ENCODE measurements around the gene MAPK14.

The MAPK14 gene

GRCh38 chr6:36104836-36105235, 77.2 kb downstream of the MAPK14 start:
- DNase-seq: peak; percentile 74 to 91

GRCh38 chr6:36109092-36109491, 81.5 kb downstream of the MAPK14 start:
- no peak for DNase-seq

GRCh38 chr6:36110050-36110449, 82.4 kb downstream of the MAPK14 start:
- no peak for DNase-seq

GRCh38 chr6:36110863-36111262, 83.3 kb downstream of the MAPK14 start:
- DNase-seq: no peak

- no peak for DNase-seq
Observed at GRCh38 chr6:36111526-36111925, 83.9 kb downstream of the MAPK14 start.

- no peak for DNase-seq
Observed at GRCh38 chr6:36113049-36113448, 85.4 kb downstream of the MAPK14 start.

- DNase-seq: no peak
Observed at GRCh38 chr6:36113703-36114102, 86.1 kb downstream of the MAPK14 start.

GRCh38 chr6:36114798-36115408, 87.3 kb downstream of the MAPK14 start:
- DNase-seq: no peak

GRCh38 chr6:36115412-36115811, 87.8 kb downstream of the MAPK14 start:
- DNase-seq: no peak

- no peak for DNase-seq
Observed at GRCh38 chr6:36116066-36116864, 88.7 kb downstream of the MAPK14 start.

GRCh38 chr6:36116943-36117342, 89.3 kb downstream of the MAPK14 start:
- no peak for DNase-seq

GRCh38 chr6:36117658-36118549, 90.3 kb downstream of the MAPK14 start:
- peak; percentile 9 to 43 for DNase-seq

GRCh38 chr6:36118550-36119107, 91.0 kb downstream of the MAPK14 start:
- DNase-seq: no peak

- DNase-seq: no peak
Observed at GRCh38 chr6:36119209-36119608, 91.6 kb downstream of the MAPK14 start.

GRCh38 chr6:36120018-36120417, 92.4 kb downstream of the MAPK14 start:
- no peak for DNase-seq

GRCh38 chr6:36120539-36120938, 92.9 kb downstream of the MAPK14 start:
- DNase-seq: peak in 1 of 2 experiments; percentile 36

GRCh38 chr6:36120979-36121786, 93.6 kb downstream of the MAPK14 start:
- no peak for DNase-seq

GRCh38 chr6:36121787-36122494, 94.3 kb downstream of the MAPK14 start:
- no peak for DNase-seq

- DNase-seq: no peak
Observed at GRCh38 chr6:36122495-36123269, 95.1 kb downstream of the MAPK14 start.

- peak; percentile 53 to 70 for DNase-seq
Observed at GRCh38 chr6:36123270-36124139, 95.9 kb downstream of the MAPK14 start.
